Spinal cord (tissue), 10 donors: Measurements from ENCODE around the gene COX14. TPM values are rescaled to one million over a fixed set of nuclear protein-coding genes. Genes with fewer than 3 reads are reported as not detected.

Experiments
- DNase-seq, 6 donors: peaks; one replicate each; pipeline versions ENCODE4 v3.0.0 to v3.0.0-alpha.2; 2013 to 2015; ENCODE audit warnings: low spot score in 6 of 6, low read depth in 4 of 6
- H3K27ac ChIP-seq: one replicate; pipeline ENCODE4 v1.5.1; 2013; ENCODE audit warnings: low read depth, low read length, control low read depth
- H3K27me3 ChIP-seq: one replicate; pipeline ENCODE4 v1.6.1; 2013; ENCODE audit warnings: low read length; ENCODE audit not compliant: control insufficient read depth, insufficient read depth
- H3K36me3 ChIP-seq: one replicate; pipeline ENCODE4 v1.6.1; 2013; ENCODE audit warnings: low read length; ENCODE audit not compliant: control insufficient read depth, insufficient read depth
- H3K4me1 ChIP-seq: one replicate; pipeline ENCODE4 v1.6.1; 2013; ENCODE audit warnings: low read length; ENCODE audit not compliant: control insufficient read depth, insufficient read depth
- H3K4me3 ChIP-seq: one replicate; pipeline ENCODE4 v1.5.1; 2013; ENCODE audit warnings: low read depth, low read length, control low read depth
- H3K9me3 ChIP-seq: one replicate; pipeline ENCODE4 v1.6.1; 2013; ENCODE audit warnings: low read length; ENCODE audit not compliant: control insufficient read depth, insufficient read depth
- WGBS: methylation state at CpG from one replicate; pipeline ENCODE4 v1.1.5; 2013; ENCODE audit warnings: missing lambda C conversion rate; ENCODE audit not compliant: insufficient coverage; 5-methylcytosine and 5-hydroxymethylcytosine counted together
- polyA plus RNA-seq, 2 donors: library from polyadenylated mRNA; unstranded; fragments of 120-200 nt; gene quantifications; one replicate each; pipeline ENCODE4 v1.2.1, GENCODE V29; 2013; ENCODE audit not compliant: insufficient read length in 2 of 2
- total RNA-seq, 2 donors: library from RNA; depleted of rRNA in 1 of 2; stranded (reverse); fragments of 120-200 nt in 1 of 2; fragments of >200 nt in 1 of 2; gene quantifications; one replicate each; pipeline versions ENCODE4 v1.2.3 to v1.2.4, GENCODE V29; 2013 to 2014
- donor health status: healthy.

COX14 gene
- total and polyA plus RNA-seq, 4 donors = 23.8 to 74.8 (median 48.7) TPM

- Histone ChIP-seq H3K36me3 (peaks cover 65% of the 10 kb centered on the region), H3K4me3 (no peak overlapping the region), H3K9me3 (no peaks in the 10 kb centered on the region), H3K4me1 (peaks cover 36% of the 10 kb centered on the region), H3K27ac (no peak overlapping the region), H3K27me3 (no peaks in the 10 kb centered on the region)
- WGBS = 67% methylated on average over 5 of the region's 7 CpGs
- no peak for DNase-seq
Observed at GRCh38 chr12:50073206-50073605, 38.8 kb upstream of the COX14 start.

GRCh38 chr12:50073712-50074111 lies 38.3 kb upstream of the COX14 start:
- Histone ChIP-seq H3K27ac (no peak overlapping the region), H3K4me1 (peaks cover 36% of the 10 kb centered on the region), H3K4me3 (no peak overlapping the region), H3K9me3 (no peaks in the 10 kb centered on the region), H3K27me3 (no peaks in the 10 kb centered on the region), H3K36me3 (peaks cover 66% of the 10 kb centered on the region)
- DNase-seq = no peak
- WGBS = 80% methylated on average over 10 of the region's 10 CpGs

- Histone ChIP-seq H3K27me3 (no peaks in the 10 kb centered on the region), H3K9me3 (no peaks in the 10 kb centered on the region), H3K4me3 (no peak overlapping the region), H3K4me1 (peaks cover 33% of the 10 kb centered on the region), H3K36me3 (peaks cover 75% of the 10 kb centered on the region), H3K27ac (no peak overlapping the region)
- DNase-seq = peak in 3 of 6 donors; percentile 59 to 89 (median 87)
- 7% methylated on average over 8 of the region's 9 CpGs for WGBS
Observed at GRCh38 chr12:50074936-50075807, 36.9 kb upstream of the COX14 start.

- DNase-seq = no peak
- no peaks in the 10 kb centered on the region for H3K27me3 ChIP-seq
- H3K36me3 ChIP-seq = peaks cover 79% of the 10 kb centered on the region
- no peaks in the 10 kb centered on the region for H3K9me3 ChIP-seq
- H3K4me3 ChIP-seq = no peak overlapping the region
- H3K27ac ChIP-seq = no peak overlapping the region
- 100% methylated on average over 1 of the region's 1 CpG for WGBS
- H3K4me1 ChIP-seq = peaks cover 26% of the 10 kb centered on the region
Observed at GRCh38 chr12:50075808-50076170, 36.2 kb upstream of the COX14 start.

GRCh38 chr12:50077099-50077498 lies 34.9 kb upstream of the COX14 start:
- peaks cover 82% of the 10 kb centered on the region for H3K36me3 ChIP-seq
- H3K27ac ChIP-seq = no peak overlapping the region
- H3K4me1 ChIP-seq = peaks cover 19% of the 10 kb centered on the region
- H3K27me3 ChIP-seq = no peaks in the 10 kb centered on the region
- H3K9me3 ChIP-seq = no peaks in the 10 kb centered on the region
- no peak for DNase-seq
- whole genome bisulfite sequencing = 88% methylated on average over 12 of the region's 12 CpGs
- H3K4me3 ChIP-seq = no peak overlapping the region

- no peak overlapping the region for H3K4me3 ChIP-seq
- peaks cover 12% of the 10 kb centered on the region for H3K4me1 ChIP-seq
- no peak overlapping the region for H3K27ac ChIP-seq
- WGBS = 96% methylated on average over 10 of the region's 10 CpGs
- no peaks in the 10 kb centered on the region for H3K27me3 ChIP-seq
- H3K36me3 ChIP-seq = peaks cover 81% of the 10 kb centered on the region
- no peaks in the 10 kb centered on the region for H3K9me3 ChIP-seq
- DNase-seq = no peak
Observed at GRCh38 chr12:50078281-50078680, 33.8 kb upstream of the COX14 start.

GRCh38 chr12:50079771-50080170 lies 32.3 kb upstream of the COX14 start:
- Histone ChIP-seq H3K9me3 (no peaks in the 10 kb centered on the region), H3K4me3 (no peak overlapping the region), H3K36me3 (peaks cover 68% of the 10 kb centered on the region), H3K27me3 (no peaks in the 10 kb centered on the region), H3K4me1 (peaks cover 16% of the 10 kb centered on the region), H3K27ac (no peak overlapping the region)
- WGBS = 93% methylated on average over 5 of the region's 5 CpGs
- DNase-seq = no peak

GRCh38 chr12:50081096-50081808 lies 30.8 kb upstream of the COX14 start:
- 39% methylated on average over 33 of the region's 46 CpGs for whole genome bisulfite sequencing
- Histone ChIP-seq H3K27ac (no peak overlapping the region), H3K9me3 (no peaks in the 10 kb centered on the region), H3K4me1 (peaks cover 11% of the 10 kb centered on the region), H3K4me3 (no peak overlapping the region), H3K36me3 (peaks cover 68% of the 10 kb centered on the region), H3K27me3 (no peaks in the 10 kb centered on the region)
- no peak for DNase-seq

- Histone ChIP-seq H3K36me3 (peaks cover 70% of the 10 kb centered on the region), H3K4me1 (peaks cover 11% of the 10 kb centered on the region), H3K27me3 (no peaks in the 10 kb centered on the region), H3K27ac (no peak overlapping the region), H3K4me3 (no peak overlapping the region), H3K9me3 (no peaks in the 10 kb centered on the region)
- no peak for DNase-seq
- 63% methylated on average over 6 of the region's 7 CpGs for WGBS
Observed at GRCh38 chr12:50082644-50083043, 29.4 kb upstream of the COX14 start.
